ENCODE results near the gene CA12. TPM values are rescaled to one million over a fixed set of nuclear protein-coding genes. Genes with fewer than 3 reads are reported as not detected.

CA12 gene
- total and polyA plus RNA-seq, 10 of the 15 experiments (the other 5 are each of a cell fraction or from before 2014, with no cell fraction given) = 0.03 to 0.10 TPM; not detected in 8

GRCh38 chr15:63310646-63311045 is 71.0 kb downstream of the CA12 start:
- no peak overlapping the region for H3K4me2 ChIP-seq (ENCODE audit: control insufficient read depth, insufficient read depth)
- SMC1A ChIA-PET (ENCODE audit: uncharacterized antibody, unreplicated experiment) = no interaction called here
- H3K27me3 ChIP-seq (replicated peaks in 1 of 2; ENCODE audit: control insufficient read depth in 2 of 2, insufficient read depth in 2 of 2, low read length in 1 of 2) = no peaks in the 10 kb centered on the region
- H3K9me3 ChIP-seq (replicated peaks; ENCODE audit: control insufficient read depth, insufficient read depth, low read length) = no peaks in the 10 kb centered on the region
- DNase-seq (ENCODE audit: low read depth, low spot score) (no peak), FAIRE-seq (no peak), ATAC-seq (no peak)
- in situ Hi-C loops (cut with MboI) = no loop called here
- no peaks in the 10 kb centered on the region for H3K79me2 ChIP-seq (ENCODE audit: control insufficient read depth, insufficient read depth, low read length)
- H2AFZ ChIP-seq (ENCODE audit: control insufficient read depth, low read depth, low read length) = no peak overlapping the region
- peaks cover 0 to 1% of the 10 kb centered on the region in 2 experiments; a peak in 1 of 4 replicates for H3K36me3 ChIP-seq (ENCODE audit: control insufficient read depth in 2 of 2, insufficient read depth in 2 of 2, low read length in 1 of 2)
- RAD21 ChIA-PET (ENCODE audit: unreplicated experiment) = no interaction called here
- TF ChIP-seq YBX1 (IDR thresholded peaks at IDR 0.05) (no peak), ZNF384 (IDR thresholded peaks at IDR 0.05; ENCODE audit: borderline replicate concordance, low read depth, low read length) (no peak), USF1 (IDR thresholded peaks at IDR 0.05; ENCODE audit: borderline replicate concordance, extremely low read length, insufficient read depth, low read depth, low read length) (no peak), EP300 (IDR thresholded peaks at IDR 0.05; ENCODE audit: borderline replicate concordance in 1 of 2, control insufficient read depth in 1 of 2, low read depth in 2 of 2, low read length in 2 of 2) (no peak), SMARCA5 (IDR thresholded peaks at IDR 0.05) (no peak), HDAC6 (IDR thresholded peaks at IDR 0.05; ENCODE audit: unreplicated experiment) (no peak), FOS (IDR thresholded peaks at IDR 0.05; ENCODE audit: borderline replicate concordance, extremely low read depth, insufficient read length) (no peak), CHD2 (IDR thresholded peaks at IDR 0.05; ENCODE audit: borderline replicate concordance, low read depth, low read length) (no peak), ETV6 (conservative IDR thresholded peaks at IDR 0.05 in 1 of 2, IDR thresholded peaks at IDR 0.05 in 1 of 2; ENCODE audit: borderline replicate concordance in 1 of 2, low read depth in 1 of 2) (no peak), CBX3 (IDR thresholded peaks at IDR 0.05; ENCODE audit: borderline replicate concordance, low read depth) (no peak), POLR2A (IDR thresholded peaks at IDR 0.05; ENCODE audit: low read depth, low read length) (no peak), IRF3 (IDR thresholded peaks at IDR 0.05) (no peak), ATF2 (IDR thresholded peaks at IDR 0.05; ENCODE audit: low read length) (no peak), SMAD1 (IDR thresholded peaks at IDR 0.05; ENCODE audit: low read depth, partially characterized antibody) (no peak), BACH1 (IDR thresholded peaks at IDR 0.05; ENCODE audit: borderline replicate concordance) (no peak), E2F4 (IDR thresholded peaks at IDR 0.05; ENCODE audit: low read depth, low read length) (no peak), KDM1A (IDR thresholded peaks at IDR 0.05; ENCODE audit: borderline replicate concordance) (no peak), NBN (IDR thresholded peaks at IDR 0.05) (no peak), ZNF24 (IDR thresholded peaks at IDR 0.05) (no peak)
- H3K9ac ChIP-seq (ENCODE audit: control insufficient read depth, insufficient read depth, low read length) = no peak overlapping the region
- no peaks in the 10 kb centered on the region for H3K4me1 ChIP-seq (ENCODE audit: control insufficient read depth, insufficient read depth, low read length)
- no TSS peak for BruUV-seq (replicated peaks)
- H4K20me1 ChIP-seq (ENCODE audit: control insufficient read depth, insufficient read depth) = no peaks in the 10 kb centered on the region
- POLR2A ChIA-PET = no interaction called here
- no peak overlapping the region for H3K27ac ChIP-seq (ENCODE audit: control insufficient read depth, insufficient read depth)
- CTCF ChIA-PET = interaction anchor here (1.2 to 1.5 kb wide), 2 partner anchors 22 to 104 kb away, joined by 3 to 5 read pairs; no protein-coding TSS in a partner anchor
- no peak overlapping the region for H3K4me3 ChIP-seq
- 46% methylated on average over 3 of the region's 3 CpGs for WGBS (ENCODE audit: insufficient coverage, insufficient replicate concordance, low lambda C conversion rate, missing lambda C conversion rate)
- intact Hi-C loops (cut with micrococcal nuclease; ENCODE audit: unreplicated experiment) = no loop called here
